ENCODE results near the gene ETV6.

Gene ETV6

GRCh38 chr12:11830307-11830801 lies 180.9 kb downstream of the ETV6 start:
- DNase-seq (ENCODE audit: low read depth), result no peak

DNA sequence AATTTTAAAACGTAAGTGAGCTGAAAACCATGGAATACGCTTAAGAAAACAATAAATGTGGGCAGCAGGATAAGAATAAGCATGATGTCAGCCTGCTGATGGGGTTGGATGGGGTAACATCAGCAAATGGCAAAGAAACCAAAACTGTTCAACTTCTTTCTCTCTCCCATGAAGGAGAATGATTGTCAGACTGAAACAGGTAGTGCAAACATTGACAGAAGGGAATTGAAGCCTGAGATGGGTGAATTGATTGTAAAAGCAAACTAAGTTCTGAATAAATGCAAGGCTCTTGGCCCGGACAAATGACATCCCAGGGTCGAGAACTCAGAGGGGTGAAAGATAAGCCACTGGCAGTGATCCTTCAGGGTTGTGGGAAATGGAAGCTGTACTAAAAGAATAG lies 182.6 kb downstream of the ETV6 start:
- DNase-seq (ENCODE audit: low read depth), result no peak

GRCh38 chr12:11833174-11833895 lies 183.9 kb downstream of the ETV6 start:
- DNase-seq (ENCODE audit: low read depth), result no peak

DNA sequence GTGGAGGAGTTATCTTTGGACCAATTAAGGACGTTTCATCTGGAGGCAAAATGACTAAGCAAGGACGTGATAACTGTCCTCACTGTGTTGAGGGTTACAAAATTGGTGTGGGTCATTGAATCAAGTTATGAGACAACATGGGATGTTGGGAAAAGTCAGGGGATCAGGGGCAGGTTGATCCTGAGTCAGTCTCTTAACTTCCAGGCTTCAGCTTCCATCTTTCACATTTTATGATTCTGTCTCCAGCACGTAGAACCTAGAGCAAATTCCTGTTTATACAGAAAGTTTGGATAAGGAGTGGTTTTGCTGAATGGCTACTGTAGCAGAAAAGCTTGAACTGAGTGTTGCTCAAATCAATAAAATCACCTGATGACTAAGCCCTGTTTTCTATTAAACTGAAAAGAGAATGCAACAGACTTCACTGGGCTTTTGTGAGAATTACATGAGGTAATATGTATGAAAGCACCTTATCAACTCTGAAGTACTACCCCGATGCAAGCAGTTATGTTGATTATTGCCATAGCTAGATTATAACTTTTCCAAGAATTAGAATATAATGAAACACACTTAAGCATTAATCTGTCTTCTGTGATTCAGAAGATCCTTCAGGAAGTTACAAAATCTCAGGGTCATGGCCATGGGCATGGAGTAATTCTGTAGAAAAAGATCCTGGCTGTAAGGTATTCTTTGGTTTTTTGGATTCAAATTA lies 184.8 kb downstream of the ETV6 start:
- DNase-seq (ENCODE audit: low read depth), result no peak

GRCh38 chr12:11834931-11835330 lies 185.5 kb downstream of the ETV6 start:
- DNase-seq (ENCODE audit: low read depth), result no peak

DNA sequence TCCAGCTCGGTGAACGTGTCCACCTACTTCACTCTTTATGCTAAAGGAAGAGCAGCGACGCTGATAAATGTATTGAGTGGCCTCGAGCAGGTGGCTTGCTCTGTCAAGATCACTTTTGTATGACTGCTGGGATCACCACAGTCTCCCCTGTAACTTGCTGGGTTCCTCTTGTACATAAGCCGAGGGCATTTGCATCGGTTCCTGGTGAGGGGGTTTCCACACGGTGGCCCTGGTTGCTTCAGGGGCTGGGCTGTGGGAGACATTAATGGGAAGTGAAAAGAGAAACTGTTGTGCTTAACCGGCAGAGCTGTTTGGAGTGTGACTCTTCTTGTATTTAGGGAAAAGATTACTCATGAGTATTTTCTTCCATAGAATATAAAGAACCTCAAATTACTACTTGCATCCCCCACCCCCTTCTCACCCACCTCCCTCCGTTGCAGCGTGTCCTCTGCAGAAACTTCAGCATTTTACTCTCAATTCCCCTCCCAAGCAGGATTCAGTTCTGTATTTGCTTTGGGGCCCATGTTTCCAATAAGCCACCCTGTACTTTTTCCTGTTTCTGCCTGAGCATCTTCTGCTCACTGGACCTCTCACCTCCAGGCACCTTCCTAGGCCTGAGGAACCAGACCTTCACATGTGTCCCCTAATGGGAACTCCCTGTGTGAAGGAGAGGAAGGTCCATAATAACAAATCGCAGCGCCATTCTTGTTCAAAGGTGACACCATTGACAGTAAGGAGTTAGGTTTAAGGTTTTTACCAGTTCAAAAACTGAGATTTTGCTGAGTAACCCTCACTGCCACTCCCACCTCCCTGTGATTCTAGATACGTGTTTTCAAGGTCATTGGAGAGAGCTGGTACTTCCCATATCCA lies 187.0 kb downstream of the ETV6 start:
- DNase-seq (ENCODE audit: low read depth), result peak; percentile 32

DNA sequence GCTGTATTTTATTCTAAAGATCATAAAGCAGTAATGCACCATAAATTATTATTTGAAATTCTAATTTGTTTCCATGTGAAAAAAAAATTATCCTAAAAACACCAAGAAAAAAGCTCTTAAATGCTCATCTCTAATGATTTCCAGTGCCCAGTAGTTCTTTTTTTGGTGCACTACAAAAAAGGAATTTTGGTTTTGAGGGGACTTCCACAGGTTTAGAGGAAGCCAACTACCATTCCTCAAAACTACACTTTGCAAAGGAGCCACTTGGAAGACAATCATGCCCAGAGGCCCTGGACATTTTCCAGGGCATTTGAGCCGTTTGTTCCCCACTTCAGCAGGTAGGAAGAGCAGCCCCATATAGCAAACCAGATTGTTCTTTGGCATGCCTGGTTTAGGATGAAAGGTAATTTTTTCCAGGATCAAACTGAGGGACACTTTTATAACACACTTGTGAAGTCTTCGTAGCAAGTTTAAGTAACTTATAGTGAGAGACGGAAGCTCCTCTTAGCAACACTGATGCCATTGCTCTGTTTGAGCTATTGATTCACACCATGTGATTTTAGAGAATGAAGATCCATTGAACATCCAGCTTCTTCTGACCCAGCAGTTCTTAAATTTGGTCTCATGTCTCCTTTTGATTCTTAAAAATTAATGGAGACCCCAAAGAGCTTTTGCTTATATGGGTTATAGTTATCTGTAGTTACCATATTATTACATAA lies 187.9 kb downstream of the ETV6 start:
- no peak for DNase-seq (ENCODE audit: low read depth)

DNA sequence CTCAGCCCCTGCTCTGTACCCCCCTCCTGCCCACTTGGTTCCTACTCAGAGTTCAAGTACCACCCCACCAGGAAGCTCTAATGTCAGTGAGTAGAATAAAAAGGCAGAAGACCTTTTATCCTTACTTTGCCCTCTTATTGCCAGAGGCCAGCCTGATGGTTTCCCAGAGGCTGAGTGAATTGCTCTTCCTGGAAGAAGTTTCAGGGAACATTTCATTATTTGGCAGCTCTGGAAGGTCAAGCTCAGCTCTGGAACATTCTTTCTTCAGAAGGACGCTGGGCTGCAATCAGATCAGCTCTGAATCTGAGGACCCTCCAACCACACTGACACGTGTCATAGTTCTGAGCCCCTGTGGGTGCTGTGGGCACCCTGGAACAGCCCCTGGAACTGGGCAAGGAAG lies 188.9 kb downstream of the ETV6 start:
- no peak for DNase-seq (ENCODE audit: low read depth)

GRCh38 chr12:11839091-11839641 lies 189.7 kb downstream of the ETV6 start:
- no peak for DNase-seq (ENCODE audit: low read depth)

DNA sequence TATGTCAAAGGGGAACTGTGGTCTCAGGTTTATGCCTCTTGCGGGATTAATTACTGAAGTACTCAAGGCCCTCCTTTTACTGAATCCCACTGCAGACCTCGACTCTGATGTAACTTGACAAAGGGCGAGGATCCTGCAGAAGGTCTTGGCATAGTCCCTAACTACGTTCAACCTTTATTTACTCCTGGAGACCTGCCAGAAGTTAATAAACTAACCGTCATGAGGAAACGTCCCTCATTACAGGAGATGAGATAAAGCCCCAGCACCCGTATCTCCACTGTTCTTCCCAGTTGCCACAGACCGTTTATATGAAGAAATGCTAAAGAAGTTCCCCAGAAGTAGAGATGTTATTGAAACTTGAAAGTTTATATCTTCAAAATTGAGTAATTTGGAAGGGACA lies 190.9 kb downstream of the ETV6 start:
- no peak for DNase-seq (ENCODE audit: low read depth)

GRCh38 chr12:11846488-11846887 lies 197.0 kb downstream of the ETV6 start:
- DNase-seq (ENCODE audit: low read depth), result no peak

GRCh38 chr12:11847539-11847938 lies 198.1 kb downstream of the ETV6 start:
- DNase-seq (ENCODE audit: low read depth), result no peak

DNA sequence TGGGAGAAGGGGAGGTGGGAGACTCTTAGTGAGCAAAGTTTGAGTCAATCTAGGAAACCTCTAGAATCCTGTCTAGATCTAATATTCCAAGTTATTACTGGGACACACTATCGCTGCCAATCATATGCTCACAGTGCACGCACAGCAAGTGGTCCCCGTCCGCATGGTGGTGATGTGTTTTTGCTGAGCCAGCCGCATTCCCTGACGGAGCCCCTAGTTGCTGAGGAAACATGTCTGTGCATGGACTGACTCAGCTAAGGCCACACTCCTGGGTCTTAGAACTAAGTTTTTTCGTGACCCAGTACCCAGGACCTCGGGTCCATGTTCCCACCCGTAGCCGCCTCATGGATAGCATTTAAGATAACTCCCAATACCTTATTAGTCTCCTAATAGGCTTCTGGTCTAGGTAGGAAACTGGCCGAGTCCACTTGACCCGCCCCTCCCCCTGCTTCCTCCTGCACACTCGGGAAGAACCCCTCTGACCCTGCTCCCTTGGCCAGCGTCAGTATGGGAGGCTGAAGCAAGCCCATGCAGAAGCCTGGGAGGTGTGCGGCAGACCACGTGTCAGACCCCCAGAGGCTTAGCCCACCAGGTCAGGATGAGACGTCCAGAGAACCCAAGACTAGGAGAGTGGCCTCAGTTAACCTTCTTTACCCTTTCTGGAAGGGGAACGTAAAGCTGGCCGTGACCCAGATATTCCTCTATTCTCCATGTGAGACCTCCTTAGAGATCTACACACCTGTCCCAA lies 200.5 kb downstream of the ETV6 start:
- no peak for DNase-seq (ENCODE audit: low read depth)

GRCh38 chr12:11853126-11853525 lies 203.7 kb downstream of the ETV6 start:
- DNase-seq (ENCODE audit: low read depth), result no peak

GRCh38 chr12:11854011-11854499 lies 204.6 kb downstream of the ETV6 start:
- DNase-seq (ENCODE audit: low read depth), result no peak

DNA sequence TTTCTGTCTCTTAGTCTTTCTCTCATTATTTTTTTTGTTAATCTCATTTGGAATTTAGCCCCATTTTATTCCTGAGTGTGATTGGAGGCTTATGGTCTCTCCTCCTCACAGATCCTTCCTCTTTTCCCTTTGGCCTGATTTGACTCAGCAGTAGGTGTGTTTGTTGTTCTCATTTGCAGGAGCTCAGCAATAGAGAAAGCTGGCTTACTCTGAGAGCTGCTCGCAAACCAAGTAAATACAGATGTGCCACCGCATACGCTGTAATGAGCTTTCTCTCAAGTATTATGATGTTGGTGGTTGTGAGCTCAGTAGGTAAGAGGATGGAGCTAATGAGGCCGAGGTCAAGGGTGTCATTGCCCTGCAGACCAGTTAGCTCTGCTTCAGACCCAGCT lies 206.5 kb downstream of the ETV6 start:
- DNase-seq (ENCODE audit: low read depth), result no peak

- no peak for DNase-seq (ENCODE audit: low read depth)
Measured at GRCh38 chr12:11856971-11857370, 207.5 kb downstream of the ETV6 start.

- DNase-seq (ENCODE audit: low read depth), result no peak
Measured at GRCh38 chr12:11859705-11860425, 210.4 kb downstream of the ETV6 start.

DNA sequence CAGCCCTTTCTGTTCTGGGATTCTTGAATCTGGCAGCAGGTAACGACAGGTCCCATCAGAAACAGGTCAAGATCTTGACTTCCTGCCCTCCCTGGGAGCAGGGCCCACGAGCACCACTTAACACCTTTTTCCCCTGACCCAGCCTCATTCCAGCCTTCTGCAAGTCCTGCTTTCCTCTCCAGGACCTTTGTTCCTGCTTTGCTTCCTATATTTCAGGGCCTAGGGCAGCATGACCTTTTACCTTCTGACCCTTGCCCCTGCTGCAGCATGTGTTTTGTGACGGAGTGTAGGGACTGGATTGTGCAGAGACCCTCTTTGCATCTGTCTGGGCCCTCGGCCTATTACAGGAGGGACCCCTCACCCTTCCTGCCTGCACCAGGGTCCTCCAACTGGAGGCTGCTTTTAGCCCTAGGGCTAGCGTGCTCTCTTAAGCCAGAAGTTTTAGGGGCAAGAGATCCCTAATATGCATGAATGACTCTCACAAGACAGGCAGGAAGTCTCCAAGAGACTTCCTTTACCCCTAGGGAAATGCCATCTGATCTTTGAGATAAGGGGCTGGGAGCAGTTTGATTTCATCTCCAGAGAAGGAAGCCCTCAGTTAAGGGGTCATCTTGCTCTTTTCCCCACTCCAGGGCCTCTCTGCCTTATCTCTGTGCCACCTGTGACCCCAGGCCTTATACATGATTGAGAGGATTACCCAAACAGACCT lies 211.8 kb downstream of the ETV6 start:
- no peak for DNase-seq (ENCODE audit: low read depth)

All from stimulated activated CD8-positive, alpha-beta memory T cell treated with anti-CD3 and anti-CD28 coated beads, Interleukin-4, amount 100 ng/mL, for 24 hours (primary cell).